Activated naive CD4-positive, alpha-beta T cell treated with anti-CD3 and anti-CD28 coated beads, Interleukin-2, amount 50 U/mL, for 16 hours (primary cell): ENCODE data around the gene XKR3.
"Not testable (repeated sequence)": the region's sequence is repeated elsewhere in the genome, so short reads cannot be mapped to it uniquely, and the experiment has no call there.

Experiments
- DNase-seq: peaks from one replicate; pipeline ENCODE4 v3.0.0-alpha.2; 2020

The XKR3 gene

GRCh38 chr22:16803255-16803917 lies 21.8 kb downstream of the XKR3 start:
- DNase-seq: no peak

- DNase-seq: no peak
Observed at GRCh38 chr22:16801571-16801970, 23.6 kb downstream of the XKR3 start.

GRCh38 chr22:16801088-16801487 lies 24.1 kb downstream of the XKR3 start:
- DNase-seq: no peak

- no peak for DNase-seq
Observed at GRCh38 chr22:16800358-16800757, 24.9 kb downstream of the XKR3 start.

GRCh38 chr22:16795504-16795903 lies 29.7 kb downstream of the XKR3 start:
- DNase-seq: not testable (repeated sequence)

GRCh38 chr22:16793831-16794230 lies 31.4 kb downstream of the XKR3 start:
- no peak for DNase-seq

GRCh38 chr22:16789860-16790493 lies 35.2 kb downstream of the XKR3 start:
- DNase-seq: no peak

- no peak for DNase-seq
Observed at GRCh38 chr22:16783930-16784354, 41.3 kb downstream of the XKR3 start.

GRCh38 chr22:16783453-16783852 lies 41.8 kb downstream of the XKR3 start:
- DNase-seq: no peak

GRCh38 chr22:16781764-16782329 lies 43.4 kb downstream of the XKR3 start:
- no peak for DNase-seq

- no peak for DNase-seq
Observed at GRCh38 chr22:16781074-16781763, 44.0 kb downstream of the XKR3 start.

- no peak for DNase-seq
Observed at GRCh38 chr22:16777284-16777924, 47.8 kb downstream of the XKR3 start.

- no peak for DNase-seq
Observed at GRCh38 chr22:16776080-16776479, 49.1 kb downstream of the XKR3 start.

GRCh38 chr22:16774911-16775500 lies 50.2 kb downstream of the XKR3 start:
- DNase-seq: no peak

- not testable (repeated sequence) for DNase-seq
Observed at GRCh38 chr22:16771569-16771968, 53.6 kb downstream of the XKR3 start.

GRCh38 chr22:16767927-16768326 lies 57.3 kb downstream of the XKR3 start:
- DNase-seq: not testable (repeated sequence)

GRCh38 chr22:16762224-16762623 lies 63.0 kb downstream of the XKR3 start:
- not testable (repeated sequence) for DNase-seq

GRCh38 chr22:16760416-16760815 lies 64.8 kb downstream of the XKR3 start:
- DNase-seq: not testable (repeated sequence)

- not testable (repeated sequence) for DNase-seq
Observed at GRCh38 chr22:16749282-16749681, 75.9 kb downstream of the XKR3 start.

- not testable (repeated sequence) for DNase-seq
Observed at GRCh38 chr22:16748160-16748929, 76.9 kb downstream of the XKR3 start.

GRCh38 chr22:16747266-16748159 lies 77.7 kb downstream of the XKR3 start:
- DNase-seq: not testable (repeated sequence)
